Measurements from ENCODE around the gene HBE1. TPM values are rescaled to one million over a fixed set of nuclear protein-coding genes. Genes with fewer than 3 reads are reported as not detected.
A peak's percentile ranks its signal among the peaks of the same experiment; 100 is the strongest.

Gene HBE1
- total RNA-seq, 1 experiment from 2014 or later = not detected

- H3K4me3 ChIP-seq = no peak overlapping the region
- no peaks in the 10 kb centered on the region for H3K36me3 ChIP-seq
- H3K4me1 ChIP-seq (replicated peaks) = peaks cover 19% of the 10 kb centered on the region
- no peak overlapping the region for H3K27ac ChIP-seq
- DNase-seq (ENCODE audit: low read depth in 1 of 2, low spot score in 2 of 2) = peak in 1 of 2 experiments; percentile 25
- H3K27me3 ChIP-seq (replicated peaks) = no peaks in the 10 kb centered on the region
- no peaks in the 10 kb centered on the region for H3K9me3 ChIP-seq (replicated peaks)
Observed at GRCh38 chr11:5291207-5291838, 21.6 kb upstream of the HBE1 start.

GRCh38 chr11:5290106-5290505 lies 20.4 kb upstream of the HBE1 start:
- no peak for DNase-seq (ENCODE audit: low read depth in 1 of 2, low spot score in 2 of 2)
- H3K36me3 ChIP-seq = no peaks in the 10 kb centered on the region
- no peaks in the 10 kb centered on the region for H3K9me3 ChIP-seq (replicated peaks)
- no peak overlapping the region for H3K27ac ChIP-seq
- no peaks in the 10 kb centered on the region for H3K27me3 ChIP-seq (replicated peaks)
- peaks cover 19% of the 10 kb centered on the region for H3K4me1 ChIP-seq (replicated peaks)
- H3K4me3 ChIP-seq = no peak overlapping the region

- H3K4me1 ChIP-seq (replicated peaks) = peaks cover 19% of the 10 kb centered on the region
- no peak overlapping the region for H3K4me3 ChIP-seq
- no peak for DNase-seq (ENCODE audit: low read depth in 1 of 2, low spot score in 2 of 2)
- no peaks in the 10 kb centered on the region for H3K27me3 ChIP-seq (replicated peaks)
- H3K9me3 ChIP-seq (replicated peaks) = no peaks in the 10 kb centered on the region
- H3K27ac ChIP-seq = no peak overlapping the region
- H3K36me3 ChIP-seq = no peaks in the 10 kb centered on the region
Observed at GRCh38 chr11:5289696-5290095, 20.0 kb upstream of the HBE1 start.

- no peaks in the 10 kb centered on the region for H3K9me3 ChIP-seq (replicated peaks)
- H3K27ac ChIP-seq = no peak overlapping the region
- DNase-seq (ENCODE audit: low read depth in 1 of 2, low spot score in 2 of 2) = no peak
- H3K4me3 ChIP-seq = no peak overlapping the region
- no peaks in the 10 kb centered on the region for H3K36me3 ChIP-seq
- H3K27me3 ChIP-seq (replicated peaks) = no peaks in the 10 kb centered on the region
- H3K4me1 ChIP-seq (replicated peaks) = peaks cover 19% of the 10 kb centered on the region
Observed at GRCh38 chr11:5288906-5289550, 19.3 kb upstream of the HBE1 start.

- no peaks in the 10 kb centered on the region for H3K9me3 ChIP-seq (replicated peaks)
- DNase-seq (ENCODE audit: low read depth in 1 of 2, low spot score in 2 of 2) = peak; percentile 19 to 62
- H3K27me3 ChIP-seq (replicated peaks) = no peaks in the 10 kb centered on the region
- H3K27ac ChIP-seq = no peak overlapping the region
- no peak overlapping the region for H3K4me3 ChIP-seq
- peaks cover 19% of the 10 kb centered on the region for H3K4me1 ChIP-seq (replicated peaks)
- H3K36me3 ChIP-seq = no peaks in the 10 kb centered on the region
Observed at GRCh38 chr11:5288108-5288905, 18.6 kb upstream of the HBE1 start.

GRCh38 chr11:5286901-5287300 lies 17.2 kb upstream of the HBE1 start:
- no peaks in the 10 kb centered on the region for H3K9me3 ChIP-seq (replicated peaks)

GRCh38 chr11:5286351-5286750 lies 16.6 kb upstream of the HBE1 start:
- no peak overlapping the region for H3K27ac ChIP-seq
- no peak overlapping the region for H3K4me3 ChIP-seq
- H3K36me3 ChIP-seq = no peaks in the 10 kb centered on the region
- H3K4me1 ChIP-seq (replicated peaks) = peaks cover 19% of the 10 kb centered on the region
- no peaks in the 10 kb centered on the region for H3K27me3 ChIP-seq (replicated peaks)
- no peak for DNase-seq (ENCODE audit: low read depth in 1 of 2, low spot score in 2 of 2)
- no peaks in the 10 kb centered on the region for H3K9me3 ChIP-seq (replicated peaks)

More at GRCh38 chr11:5286901-5287300, 17.2 kb upstream of the HBE1 start:
- no peak for DNase-seq (ENCODE audit: low read depth in 1 of 2, low spot score in 2 of 2)
- Histone ChIP-seq H3K27ac (no peak overlapping the region), H3K36me3 (no peaks in the 10 kb centered on the region), H3K4me3 (no peak overlapping the region), H3K27me3 (replicated peaks) (no peaks in the 10 kb centered on the region), H3K4me1 (replicated peaks) (peaks cover 19% of the 10 kb centered on the region)

GRCh38 chr11:5285703-5286340 lies 16.1 kb upstream of the HBE1 start:
- H3K9me3 ChIP-seq (replicated peaks) = no peaks in the 10 kb centered on the region
- peaks cover 21% of the 10 kb centered on the region for H3K4me1 ChIP-seq (replicated peaks)
- no peak for DNase-seq (ENCODE audit: low read depth in 1 of 2, low spot score in 2 of 2)

GRCh38 chr11:5284637-5285036 lies 14.9 kb upstream of the HBE1 start:
- Histone ChIP-seq H3K27ac (no peak overlapping the region), H3K36me3 (no peaks in the 10 kb centered on the region), H3K4me3 (no peak overlapping the region), H3K9me3 (replicated peaks) (no peaks in the 10 kb centered on the region), H3K4me1 (replicated peaks) (peaks cover 25% of the 10 kb centered on the region), H3K27me3 (replicated peaks) (no peaks in the 10 kb centered on the region)
- DNase-seq (ENCODE audit: low read depth in 1 of 2, low spot score in 2 of 2) = no peak

More at GRCh38 chr11:5285703-5286340, 16.1 kb upstream of the HBE1 start:
- no peak overlapping the region for H3K27ac ChIP-seq
- no peaks in the 10 kb centered on the region for H3K27me3 ChIP-seq (replicated peaks)
- H3K4me3 ChIP-seq = no peak overlapping the region
- H3K36me3 ChIP-seq = no peaks in the 10 kb centered on the region

- no peaks in the 10 kb centered on the region for H3K9me3 ChIP-seq (replicated peaks)
Observed at GRCh38 chr11:5283882-5284281, 14.1 kb upstream of the HBE1 start.

GRCh38 chr11:5283086-5283485 lies 13.3 kb upstream of the HBE1 start:
- Histone ChIP-seq H3K27ac (no peak overlapping the region), H3K9me3 (replicated peaks) (no peaks in the 10 kb centered on the region), H3K4me3 (no peak overlapping the region), H3K4me1 (replicated peaks) (peaks cover 15% of the 10 kb centered on the region), H3K36me3 (no peaks in the 10 kb centered on the region), H3K27me3 (replicated peaks) (no peaks in the 10 kb centered on the region)
- no peak for DNase-seq (ENCODE audit: low read depth in 1 of 2, low spot score in 2 of 2)

More at GRCh38 chr11:5283882-5284281, 14.1 kb upstream of the HBE1 start:
- no peak for DNase-seq (ENCODE audit: low read depth in 1 of 2, low spot score in 2 of 2)
- H3K4me1 ChIP-seq (replicated peaks) = peaks cover 22% of the 10 kb centered on the region
- H3K36me3 ChIP-seq = no peaks in the 10 kb centered on the region
- no peak overlapping the region for H3K4me3 ChIP-seq
- H3K27me3 ChIP-seq (replicated peaks) = no peaks in the 10 kb centered on the region
- H3K27ac ChIP-seq = no peak overlapping the region

- no peaks in the 10 kb centered on the region for H3K36me3 ChIP-seq
- no peaks in the 10 kb centered on the region for H3K27me3 ChIP-seq (replicated peaks)
- H3K4me1 ChIP-seq (replicated peaks) = peaks cover 15% of the 10 kb centered on the region
- DNase-seq (ENCODE audit: low read depth in 1 of 2, low spot score in 2 of 2) = no peak
- no peak overlapping the region for H3K27ac ChIP-seq
- no peaks in the 10 kb centered on the region for H3K9me3 ChIP-seq (replicated peaks)
- no peak overlapping the region for H3K4me3 ChIP-seq
Observed at GRCh38 chr11:5282628-5283027, 12.9 kb upstream of the HBE1 start.

GRCh38 chr11:5281596-5281995 lies 11.9 kb upstream of the HBE1 start:
- Histone ChIP-seq H3K4me3 (no peak overlapping the region), H3K27ac (no peak overlapping the region), H3K36me3 (no peaks in the 10 kb centered on the region), H3K27me3 (replicated peaks) (no peaks in the 10 kb centered on the region), H3K4me1 (replicated peaks) (peaks cover 15% of the 10 kb centered on the region), H3K9me3 (replicated peaks) (no peaks in the 10 kb centered on the region)
- no peak for DNase-seq (ENCODE audit: low read depth in 1 of 2, low spot score in 2 of 2)

Measured in SJSA1 (cell line).